Colonic mucosa (tissue), 4 donors: ENCODE data around the gene NBL1. TPM values are rescaled to one million over a fixed set of nuclear protein-coding genes. Genes with fewer than 3 reads are reported as not detected.

Source experiments
- DNase-seq: peaks from one replicate; pipeline ENCODE4 v3.0.0-alpha.2; 2020
- H3K27ac ChIP-seq: fragments of 200-600 bp; one replicate; pipeline ENCODE4 v1.8.0; 2021
- H3K27me3 ChIP-seq: fragments of 200-600 bp; one replicate; pipeline ENCODE4 v1.8.0; 2021
- H3K36me3 ChIP-seq: fragments of 200-600 bp; one replicate; pipeline ENCODE4 v1.8.0; 2021
- H3K4me1 ChIP-seq: fragments of 200-600 bp; one replicate; pipeline ENCODE4 v1.8.0; 2021; ENCODE audit warnings: mild to moderate bottlenecking
- H3K4me3 ChIP-seq: fragments of 200-600 bp; one replicate; pipeline ENCODE4 v1.8.0; 2021
- H3K9ac ChIP-seq, 2 donors: one replicate each; pipeline ENCODE4 v1.7.0; 2013; ENCODE audit warnings: control low read depth in 2 of 2, low read depth in 2 of 2, low read length in 2 of 2
- H3K9me3 ChIP-seq: fragments of 200-600 bp; one replicate; pipeline ENCODE4 v1.8.0; 2021
- intact Hi-C: fragments of 100-400 bp; cut with DNase I; formaldehyde crosslinking; loops from one replicate; pipeline ENCODE4 v1.14.1; 2022
- total RNA-seq, 2 donors: library from RNA; stranded (reverse); fragmentation: NEBNext Ultra II Directional in 1 of 2; extraction: Animal tissue kit (Norgen Biotek cat#: 25700) in 1 of 2; gene quantifications; one replicate each; pipeline ENCODE4 v1.2.1, GENCODE V29; 2021
- TF ChIP-seq, protein P1 (sequence below): fragments of 200-600 bp; IDR thresholded peaks from one replicate; pipeline ENCODE4 v1.8.0; 2022; ENCODE audit warnings: antibody characterized with exemption, mild to moderate bottlenecking
- donor health status: healthy.
- donor health status: DM: no; HTN: no; CAD: no.
- donor health status: DM: no; HTN: no; CAD: no.

NBL1 gene
- total RNA-seq, 2 donors from 2014 or later = 340 to 393 TPM

DNA sequence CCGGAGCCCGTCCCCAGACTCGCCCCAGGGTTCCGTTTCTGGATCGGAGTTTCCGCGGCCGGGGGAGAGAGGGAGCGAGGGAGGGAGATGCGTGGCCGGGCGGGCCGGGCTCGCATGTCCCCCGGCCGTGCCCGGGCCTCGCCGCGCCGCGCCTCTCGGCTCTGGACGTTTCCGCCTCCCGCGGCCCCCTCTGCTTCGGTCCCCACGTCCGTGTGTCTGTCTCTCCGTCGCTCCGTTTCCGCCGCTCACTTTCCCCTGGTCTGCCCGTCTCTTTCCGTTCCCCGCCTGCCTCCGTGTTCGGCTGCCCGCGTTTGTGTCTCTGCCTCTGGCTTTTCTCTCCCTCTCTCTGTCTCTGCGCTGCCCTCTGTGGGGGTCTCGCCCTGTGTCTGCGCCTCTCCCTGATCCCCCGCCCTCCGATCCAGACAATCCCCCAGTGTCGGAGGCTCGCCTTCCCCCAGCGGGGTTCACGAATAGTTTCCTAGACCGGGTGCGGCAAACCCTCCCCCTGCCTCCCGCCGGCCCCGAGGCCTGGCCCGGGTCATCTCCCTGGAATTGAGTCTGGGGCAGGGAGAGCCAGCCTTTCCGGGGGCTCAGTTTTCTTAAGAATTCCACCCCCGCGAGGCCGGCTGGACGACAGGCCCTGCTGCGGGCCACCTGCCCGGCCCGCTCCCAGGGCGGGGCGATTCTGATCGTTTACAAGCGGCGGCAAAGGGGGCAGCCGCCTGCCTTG, 735 bp downstream of the NBL1 start:
- Histone ChIP-seq H3K4me3 (peak overlapping the region; percentile 59), H3K27me3 (no peaks in the 10 kb centered on the region), H3K4me1 (peaks cover 34% of the 10 kb centered on the region), H3K36me3 (no peaks in the 10 kb centered on the region), H3K9ac (peak overlapping the region; percentile 94 to 99), H3K9me3 (no peaks in the 10 kb centered on the region), H3K27ac (peak overlapping the region; percentile 86)
- TF ChIP-seq, protein P1, sequence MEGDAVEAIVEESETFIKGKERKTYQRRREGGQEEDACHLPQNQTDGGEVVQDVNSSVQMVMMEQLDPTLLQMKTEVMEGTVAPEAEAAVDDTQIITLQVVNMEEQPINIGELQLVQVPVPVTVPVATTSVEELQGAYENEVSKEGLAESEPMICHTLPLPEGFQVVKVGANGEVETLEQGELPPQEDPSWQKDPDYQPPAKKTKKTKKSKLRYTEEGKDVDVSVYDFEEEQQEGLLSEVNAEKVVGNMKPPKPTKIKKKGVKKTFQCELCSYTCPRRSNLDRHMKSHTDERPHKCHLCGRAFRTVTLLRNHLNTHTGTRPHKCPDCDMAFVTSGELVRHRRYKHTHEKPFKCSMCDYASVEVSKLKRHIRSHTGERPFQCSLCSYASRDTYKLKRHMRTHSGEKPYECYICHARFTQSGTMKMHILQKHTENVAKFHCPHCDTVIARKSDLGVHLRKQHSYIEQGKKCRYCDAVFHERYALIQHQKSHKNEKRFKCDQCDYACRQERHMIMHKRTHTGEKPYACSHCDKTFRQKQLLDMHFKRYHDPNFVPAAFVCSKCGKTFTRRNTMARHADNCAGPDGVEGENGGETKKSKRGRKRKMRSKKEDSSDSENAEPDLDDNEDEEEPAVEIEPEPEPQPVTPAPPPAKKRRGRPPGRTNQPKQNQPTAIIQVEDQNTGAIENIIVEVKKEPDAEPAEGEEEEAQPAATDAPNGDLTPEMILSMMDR = no peak
- DNase-seq = peak; percentile 60
- intact Hi-C loops = loop anchor here (5.0 kb wide), 1 partner anchor 48 kb away; a partner anchor contains a TSS

DNA sequence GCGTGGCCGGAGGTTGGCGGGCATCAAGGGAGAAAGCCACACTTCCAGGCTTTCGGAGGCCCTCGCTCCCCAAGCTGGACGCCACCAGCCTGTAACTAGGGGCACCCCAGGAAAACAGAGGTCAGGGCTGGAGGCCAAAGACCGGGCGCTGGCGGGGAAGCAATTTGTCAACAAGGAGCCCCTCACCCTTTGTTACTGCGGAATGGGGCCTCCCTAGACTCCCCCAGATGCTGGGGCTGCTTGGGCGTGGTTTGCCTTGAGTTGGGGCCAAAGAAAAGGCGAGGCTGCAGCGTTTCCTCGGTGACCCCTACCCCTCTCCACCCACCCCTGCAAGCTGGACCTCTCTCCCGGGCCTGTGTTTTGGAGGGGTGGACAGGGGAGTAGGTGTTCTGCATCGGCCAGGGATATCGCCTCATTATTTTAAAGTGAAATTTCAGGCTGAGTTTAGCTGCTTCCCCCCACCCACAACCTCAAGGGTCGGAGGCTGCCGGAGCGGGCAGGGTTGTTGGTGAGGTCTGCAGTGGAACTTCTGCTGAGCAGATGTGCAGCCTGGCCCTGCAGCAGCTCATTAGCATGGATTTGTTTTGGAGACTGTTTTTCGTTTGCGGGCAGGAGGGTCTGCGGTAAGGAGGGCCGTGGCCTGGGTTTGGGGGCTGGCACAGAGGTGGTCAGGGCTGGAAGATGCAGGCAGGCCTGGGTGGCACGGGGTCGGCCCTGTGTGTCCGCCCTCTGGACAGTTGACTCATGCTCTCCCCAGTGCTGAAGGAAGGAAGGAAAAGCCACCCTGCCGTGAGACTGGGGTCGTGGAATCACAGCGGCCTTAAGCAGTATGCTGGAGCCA, 1.5 kb downstream of the NBL1 start:
- DNase-seq = peak; percentile 48
- H3K4me1 ChIP-seq = peaks cover 36% of the 10 kb centered on the region
- peak overlapping the region; percentile 86 for H3K27ac ChIP-seq
- TF ChIP-seq, protein P1 = no peak
- intact Hi-C loops = no loop called here
- peak overlapping the region; percentile 94 to 99 for H3K9ac ChIP-seq
- no peaks in the 10 kb centered on the region for H3K9me3 ChIP-seq
- H3K36me3 ChIP-seq = no peaks in the 10 kb centered on the region
- peak overlapping the region; percentile 59 for H3K4me3 ChIP-seq
- no peaks in the 10 kb centered on the region for H3K27me3 ChIP-seq

DNA sequence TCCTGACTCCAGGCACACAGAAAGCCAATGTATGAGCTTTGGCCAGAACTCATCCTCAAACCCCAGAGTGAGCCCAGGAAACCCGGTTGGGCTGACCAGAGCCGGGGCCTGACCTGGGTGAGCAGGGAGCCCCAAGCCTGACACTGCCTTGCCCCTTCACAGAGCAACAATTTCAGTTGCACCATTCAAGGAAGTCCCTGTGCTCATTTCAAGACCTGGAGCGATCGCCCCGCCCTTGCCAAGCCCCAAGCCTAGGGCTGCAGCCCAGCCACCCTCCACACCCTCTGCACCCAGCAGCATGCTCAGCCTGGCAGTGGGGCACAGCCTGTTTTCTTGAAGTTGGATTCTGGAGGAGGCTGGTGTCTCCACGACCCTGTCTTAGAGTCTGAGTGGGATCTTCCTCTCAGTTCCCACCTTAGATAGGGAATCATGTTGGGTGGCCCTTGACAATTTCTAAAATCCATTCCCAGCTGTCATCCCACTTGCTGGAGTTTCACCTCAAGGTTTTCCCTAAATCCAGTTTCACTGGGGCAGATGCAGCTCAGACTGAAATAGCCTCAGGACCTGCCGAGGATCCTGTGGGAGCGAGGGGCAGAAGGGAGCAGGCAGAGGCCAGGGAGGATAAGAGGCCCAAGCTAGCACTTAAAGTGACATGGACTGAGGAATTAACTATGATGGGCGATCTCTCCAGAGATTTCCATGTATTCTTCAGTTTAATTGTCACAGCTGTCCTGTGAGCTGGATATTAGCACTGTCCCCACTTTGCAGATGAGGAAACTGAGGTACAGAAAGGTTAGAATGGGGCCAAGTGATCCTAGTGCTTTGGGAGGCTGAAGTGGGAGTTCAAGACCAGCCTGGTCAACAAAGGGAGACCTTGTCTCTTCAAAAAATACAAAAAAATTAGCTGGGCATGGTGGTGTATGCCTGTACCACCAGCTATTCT, 2.5 kb downstream of the NBL1 start:
- peak; percentile 91 for DNase-seq
- Histone ChIP-seq H3K9ac (peak overlapping the region; percentile 94 to 99), H3K9me3 (no peaks in the 10 kb centered on the region), H3K4me3 (peak overlapping the region; percentile 59), H3K27ac (peak overlapping the region; percentile 86), H3K36me3 (no peaks in the 10 kb centered on the region), H3K27me3 (no peaks in the 10 kb centered on the region), H3K4me1 (peaks cover 39% of the 10 kb centered on the region)
- TF ChIP-seq, protein P1 = no peak
- intact Hi-C loops = no loop called here

GRCh38 chr1:19647643-19648042, 3.5 kb downstream of the NBL1 start:
- H3K36me3 ChIP-seq = no peaks in the 10 kb centered on the region
- H3K9me3 ChIP-seq = no peaks in the 10 kb centered on the region
- peak overlapping the region; percentile 86 for H3K27ac ChIP-seq
- peak; percentile 68 for DNase-seq
- H3K27me3 ChIP-seq = no peaks in the 10 kb centered on the region
- H3K4me3 ChIP-seq = peak overlapping the region; percentile 12
- peaks cover 36% of the 10 kb centered on the region for H3K4me1 ChIP-seq
- H3K9ac ChIP-seq = peak overlapping the region; percentile 32 to 99
- intact Hi-C loops = no loop called here
- TF ChIP-seq, protein P1 = no peak

DNA sequence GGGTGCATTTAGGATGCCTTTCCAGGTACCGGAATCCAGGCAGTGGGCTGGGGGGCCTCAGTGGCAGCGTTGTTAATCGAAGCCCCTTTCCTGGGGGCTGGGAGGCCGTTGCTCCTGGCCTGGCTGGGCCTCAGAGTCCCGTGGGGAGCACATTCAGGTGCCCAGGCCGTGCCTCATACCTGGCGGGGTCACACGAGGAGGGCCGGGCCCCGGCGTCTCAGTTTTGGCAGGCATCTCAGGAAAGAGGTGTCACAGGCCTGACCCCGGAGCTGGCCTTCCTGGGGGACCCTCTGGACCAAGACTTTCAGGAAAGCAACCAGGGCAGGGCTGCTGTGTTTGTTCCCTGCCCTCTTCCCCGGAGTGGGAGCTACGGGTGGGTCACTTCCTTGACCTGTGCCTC, 4.1 kb downstream of the NBL1 start:
- intact Hi-C loops = no loop called here

More for the DNA sequence above, 4.1 kb downstream of the NBL1 start:
- Histone ChIP-seq H3K9me3 (no peaks in the 10 kb centered on the region), H3K9ac (peak overlapping the region; percentile 12 to 99), H3K27me3 (no peaks in the 10 kb centered on the region), H3K27ac (peak overlapping the region; percentile 86), H3K36me3 (no peaks in the 10 kb centered on the region), H3K4me3 (peak overlapping the region; percentile 12), H3K4me1 (peaks cover 33% of the 10 kb centered on the region)
- no peak for DNase-seq
- TF ChIP-seq, protein P1 = no peak
